HepG2 (cell line): ENCODE results near the gene NPPC.

Experiments
- CTCF ChIP-seq: sonication (generic); formaldehyde crosslinking; IDR thresholded peaks from 2 replicates; pipeline ENCODE4 v1.5.0; 2020; ENCODE audit warnings: mild to moderate bottlenecking, missing genetic modification reagents, moderate library complexity
- HMG20A ChIP-seq: IDR thresholded peaks from 2 replicates; pipeline ENCODE4 v1.6.1; 2016; ENCODE audit warnings: borderline replicate concordance
- NRL ChIP-seq: sonication (generic); formaldehyde crosslinking; IDR thresholded peaks from 2 replicates; pipeline ENCODE4 v1.5.0; 2020; ENCODE audit warnings: missing genetic modification reagents, mild to moderate bottlenecking, moderate library complexity, borderline replicate concordance
- POLR2A ChIP-seq, 2 experiments: IDR thresholded peaks; 2 replicates each; pipeline ENCODE4 v1.6.1; 2011; ENCODE audit warnings: low read depth in 2 of 2, low read length in 2 of 2, mild to moderate bottlenecking in 1 of 2, moderate library complexity in 1 of 2; ENCODE audit not compliant: insufficient read depth in 1 of 2
- ZBTB1 ChIP-seq: sonication (generic); formaldehyde crosslinking; IDR thresholded peaks from 2 replicates; pipeline ENCODE4 v1.4.0; 2020; ENCODE audit warnings: missing genetic modification reagents, borderline replicate concordance
- ZNF891 ChIP-seq: sonication (generic); formaldehyde crosslinking; IDR thresholded peaks from 2 replicates; pipeline ENCODE4 v1.5.0; 2020; ENCODE audit warnings: mild to moderate bottlenecking, missing genetic modification reagents

- TF ChIP-seq ZBTB1 (CRISPR knock-in tag) (no peak), NRL (CRISPR knock-in tag) (no peak), ZNF891 (no peak), HMG20A (no peak), POLR2A (IDR thresholded peaks at IDR 0.05; ENCODE audit: insufficient read depth in 1 of 2, low read depth in 2 of 2, low read length in 2 of 2) (no peak), CTCF (no peak)
These were observed 12.8 kb upstream of the NPPC start for GRCh38 chr2:231939022-231939421.
